NOMO-1 treated with dmso at 0.1 percent for 144 hours (cell line): Measurements from ENCODE around the gene LUZP2.

Experiments
- DNase-seq: peaks from one replicate; lab custom pipeline; 2025; ENCODE audit not compliant: unreplicated experiment; lab: John Stamatoyannopoulos, UW

Gene LUZP2

GRCh38 chr11:24805671-24806070, 308.8 kb downstream of the LUZP2 start:
- no peak for DNase-seq

GRCh38 chr11:24808173-24808572, 311.3 kb downstream of the LUZP2 start:
- DNase-seq = no peak

- DNase-seq = peak; percentile 26
Measured at GRCh38 chr11:24819006-24819405, 322.2 kb downstream of the LUZP2 start.

- no peak for DNase-seq
Measured at GRCh38 chr11:24819863-24820434, 323.1 kb downstream of the LUZP2 start.

- no peak for DNase-seq
Measured at GRCh38 chr11:24820541-24820940, 323.7 kb downstream of the LUZP2 start.

GRCh38 chr11:24828938-24829605, 332.2 kb downstream of the LUZP2 start:
- DNase-seq = no peak

GRCh38 chr11:24833573-24833972, 336.7 kb downstream of the LUZP2 start:
- no peak for DNase-seq

- DNase-seq = no peak
Measured at GRCh38 chr11:24837112-24837511, 340.3 kb downstream of the LUZP2 start.

GRCh38 chr11:24842308-24842707, 345.5 kb downstream of the LUZP2 start:
- DNase-seq = no peak

- DNase-seq = no peak
Measured at GRCh38 chr11:24844406-24844805, 347.6 kb downstream of the LUZP2 start.

GRCh38 chr11:24848857-24849256, 352.0 kb downstream of the LUZP2 start:
- DNase-seq = no peak

GRCh38 chr11:24855951-24856350, 359.1 kb downstream of the LUZP2 start:
- DNase-seq = no peak

GRCh38 chr11:24859801-24860300, 363.0 kb downstream of the LUZP2 start:
- no peak for DNase-seq

GRCh38 chr11:24861440-24861839, 364.6 kb downstream of the LUZP2 start:
- DNase-seq = no peak

GRCh38 chr11:24866743-24867142, 369.9 kb downstream of the LUZP2 start:
- DNase-seq = no peak

- DNase-seq = no peak
Measured at GRCh38 chr11:24870048-24870447, 373.2 kb downstream of the LUZP2 start.

- DNase-seq = no peak
Measured at GRCh38 chr11:24872186-24872585, 375.3 kb downstream of the LUZP2 start.

GRCh38 chr11:24872651-24873311, 375.9 kb downstream of the LUZP2 start:
- DNase-seq = no peak

- no peak for DNase-seq
Measured at GRCh38 chr11:24880962-24881361, 384.1 kb downstream of the LUZP2 start.

GRCh38 chr11:24885580-24886173, 388.8 kb downstream of the LUZP2 start:
- no peak for DNase-seq

- no peak for DNase-seq
Measured at GRCh38 chr11:24886880-24887619, 390.2 kb downstream of the LUZP2 start.
